Measurements from ENCODE around the gene HSD17B1. TPM values are rescaled to one million over a fixed set of nuclear protein-coding genes. Genes with fewer than 3 reads are reported as not detected.

The HSD17B1 gene
- polyA plus RNA-seq, 3 donors: 0.19 to 0.72 (median 0.27) TPM

DNA sequence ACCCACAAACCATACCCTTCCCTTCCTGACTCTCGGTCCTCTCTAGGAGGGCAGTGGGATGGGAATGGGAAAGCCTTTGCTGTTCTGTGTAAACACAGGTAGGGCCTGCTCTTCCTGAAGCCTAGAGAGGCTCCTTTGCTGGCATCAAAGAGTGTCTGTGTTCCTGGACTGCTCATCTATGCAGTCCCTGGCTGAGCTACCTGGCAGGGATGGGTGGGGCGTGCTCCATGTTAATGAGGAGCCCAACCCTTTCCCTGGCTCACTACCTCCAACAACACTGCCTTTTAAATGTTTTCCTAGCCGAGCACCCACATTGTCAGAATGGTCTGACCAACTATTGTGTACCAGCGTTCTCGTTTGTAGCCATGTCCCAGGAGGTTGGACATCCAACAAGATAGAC, 43.3 kb upstream of the HSD17B1 start:
- no peak overlapping the region for H3K4me3 Mint-ChIP-seq
- H3K36me3 Mint-ChIP-seq: peaks cover 91 to 94% of the 10 kb centered on the region in 2 donors
- Histone ChIP-seq H3K4me2 (replicated peaks; ENCODE audit: extremely low read depth, low read length, poor library complexity, severe bottlenecking) (no peak overlapping the region), H3K9ac (ENCODE audit: insufficient read depth, low read length, poor library complexity, severe bottlenecking) (no peak overlapping the region), H3K9me3 (replicated peaks in 1 of 2; ENCODE audit: control insufficient read depth in 1 of 2, insufficient read depth in 1 of 2, low read length in 2 of 2) (no peaks in the 10 kb centered on the region), H4K20me1 (ENCODE audit: insufficient read depth, low read length) (peaks cover 47% of the 10 kb centered on the region), H3K4me3 (replicated peaks in 1 of 3; ENCODE audit: low read depth in 2 of 3, low read length in 3 of 3) (no peak overlapping the region), H3K36me3 (replicated peaks in 1 of 2; ENCODE audit: control insufficient read depth in 1 of 2, insufficient read depth in 2 of 2, low read length in 2 of 2) (peaks cover 71 to 93% of the 10 kb centered on the region in 2 donors), H3K27me3 (ENCODE audit: control insufficient read depth in 2 of 2, insufficient read depth in 2 of 2, low read length in 2 of 2) (no peaks in the 10 kb centered on the region), H3K4me1 (ENCODE audit: control insufficient read depth in 1 of 2, insufficient read depth in 2 of 2, low read length in 2 of 2) (peaks cover 0 to 3% of the 10 kb centered on the region in 2 donors), H3K27ac (ENCODE audit: low read depth in 1 of 2, low read length in 2 of 2) (no peak overlapping the region), H2AFZ (ENCODE audit: insufficient read depth, low read depth, low read length, poor library complexity, severe bottlenecking) (no peak overlapping the region), H3K79me2 (ENCODE audit: insufficient read depth, low read length) (no peaks in the 10 kb centered on the region)
- 70% methylated on average over 4 of the region's 5 CpGs for WGBS (ENCODE audit: insufficient coverage)
- no peak for TF ChIP-seq CTCF (IDR thresholded peaks at IDR 0.05)
- H3K9me3 Mint-ChIP-seq: peaks cover 0 to 3% (median 0%) of the 10 kb centered on the region in 7 donors
- intact Hi-C loops (cut with micrococcal nuclease): no loop called here
- no peak for DNase-seq
- H3K27me3 Mint-ChIP-seq (ENCODE audit: low read depth in 3 of 3): peaks cover 0 to 5% (median 3%) of the 10 kb centered on the region in 3 donors
- H3K27ac Mint-ChIP-seq: no peak overlapping the region
- H3K4me1 Mint-ChIP-seq: peaks cover 12% of the 10 kb centered on the region

DNA sequence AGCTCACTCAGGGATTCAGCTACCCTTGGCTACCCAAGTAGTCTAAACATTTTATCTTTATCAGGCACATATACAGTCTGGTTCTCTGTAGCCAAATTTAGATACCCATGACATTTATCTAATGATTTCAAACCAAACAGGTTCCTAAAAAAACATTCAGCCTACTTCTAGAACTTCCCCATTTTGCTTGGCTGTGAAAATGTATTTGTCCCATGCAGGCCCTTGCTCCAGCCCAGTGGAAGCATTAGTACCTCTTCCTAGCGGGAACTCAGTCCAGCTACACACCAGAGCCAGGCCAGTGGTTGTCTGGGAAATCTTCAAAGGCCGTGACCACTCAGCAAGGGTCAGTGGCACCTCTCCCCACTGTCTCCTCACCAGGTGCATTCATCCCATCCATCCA, 42.9 kb upstream of the HSD17B1 start:
- intact Hi-C loops (cut with micrococcal nuclease): loop anchor here in 1 of 2 donors (10.0 kb wide), 1 partner anchor 85 kb away; the partner anchor contains the start of gene CAVIN1
- no peak for TF ChIP-seq CTCF (IDR thresholded peaks at IDR 0.05)
- Histone ChIP-seq H3K9ac (ENCODE audit: insufficient read depth, low read length, poor library complexity, severe bottlenecking) (no peak overlapping the region), H3K27me3 (ENCODE audit: control insufficient read depth in 2 of 2, insufficient read depth in 2 of 2, low read length in 2 of 2) (no peaks in the 10 kb centered on the region), H3K9me3 (replicated peaks in 1 of 2; ENCODE audit: control insufficient read depth in 1 of 2, insufficient read depth in 1 of 2, low read length in 2 of 2) (no peaks in the 10 kb centered on the region), H4K20me1 (ENCODE audit: insufficient read depth, low read length) (peaks cover 43% of the 10 kb centered on the region), H3K4me2 (replicated peaks; ENCODE audit: extremely low read depth, low read length, poor library complexity, severe bottlenecking) (no peak overlapping the region), H3K27ac (ENCODE audit: low read depth in 1 of 2, low read length in 2 of 2) (no peak overlapping the region), H3K79me2 (ENCODE audit: insufficient read depth, low read length) (no peaks in the 10 kb centered on the region), H3K4me3 (replicated peaks in 1 of 3; ENCODE audit: low read depth in 2 of 3, low read length in 3 of 3) (no peak overlapping the region), H2AFZ (ENCODE audit: insufficient read depth, low read depth, low read length, poor library complexity, severe bottlenecking) (no peak overlapping the region), H3K36me3 (replicated peaks in 1 of 2; ENCODE audit: control insufficient read depth in 1 of 2, insufficient read depth in 2 of 2, low read length in 2 of 2) (peaks cover 72 to 93% of the 10 kb centered on the region in 2 donors), H3K4me1 (ENCODE audit: control insufficient read depth in 1 of 2, insufficient read depth in 2 of 2, low read length in 2 of 2) (peaks cover 0 to 3% of the 10 kb centered on the region in 2 donors)
- H3K9me3 Mint-ChIP-seq: peaks cover 0 to 3% (median 0%) of the 10 kb centered on the region in 7 donors
- WGBS (ENCODE audit: insufficient coverage): 39% methylated on average over 2 of the region's 2 CpGs
- no peak overlapping the region for H3K4me3 Mint-ChIP-seq
- DNase-seq: no peak
- H3K4me1 Mint-ChIP-seq: peaks cover 12% of the 10 kb centered on the region
- peaks cover 0 to 5% (median 3%) of the 10 kb centered on the region in 3 donors for H3K27me3 Mint-ChIP-seq (ENCODE audit: low read depth in 3 of 3)
- peaks cover 91 to 95% of the 10 kb centered on the region in 2 donors for H3K36me3 Mint-ChIP-seq
- H3K27ac Mint-ChIP-seq: peak overlapping the region in 1 of 7 donors; percentile 21

All from CD14-positive monocyte (primary cell).